Suprapubic skin (tissue), 4 donors: ENCODE results near the gene PAK5. TPM values are rescaled to one million over a fixed set of nuclear protein-coding genes. Genes with fewer than 3 reads are reported as not detected.

Source experiments
- DNase-seq, 2 donors: peaks; one replicate each; pipeline ENCODE4 v3.0.0-alpha.2; 2019; ENCODE audit warnings: low spot score in 2 of 2
- H3K27ac ChIP-seq: fragments of 200-600 bp; sonication (generic); one replicate; pipeline ENCODE4 v1.5.1; 2019
- H3K27me3 ChIP-seq: fragments of 200-600 bp; sonication (generic); one replicate; pipeline ENCODE4 v1.5.1; 2019
- H3K36me3 ChIP-seq: fragments of 200-600 bp; sonication (generic); one replicate; pipeline ENCODE4 v1.5.1; 2019
- H3K4me1 ChIP-seq: fragments of 200-600 bp; sonication (generic); one replicate; pipeline ENCODE4 v1.5.1; 2019
- H3K4me3 ChIP-seq: fragments of 200-600 bp; sonication (generic); one replicate; pipeline ENCODE4 v1.5.1; 2019; ENCODE audit warnings: mild to moderate bottlenecking
- H3K9me3 ChIP-seq: fragments of 200-600 bp; sonication (generic); one replicate; pipeline ENCODE4 v1.5.1; 2019
- EP300 ChIP-seq: sonication (generic); formaldehyde crosslinking; IDR thresholded peaks from one replicate; pipeline ENCODE4 v1.6.1; 2017; ENCODE audit warnings: antibody characterized with exemption
- POLR2A ChIP-seq, 2 donors: fragments of 450-650 bp; IDR thresholded peaks; one replicate each; pipeline ENCODE4 v1.6.1; 2017; ENCODE audit warnings: antibody characterized with exemption in 2 of 2, mild to moderate bottlenecking in 2 of 2, moderate library complexity in 2 of 2
- POLR2AphosphoS5 ChIP-seq, 3 donors: sonication (generic); formaldehyde crosslinking; IDR thresholded peaks; one replicate each; pipeline ENCODE4 v1.6.1; 2017; ENCODE audit warnings: antibody characterized with exemption in 3 of 3
- WGBS: methylation state at CpG from one replicate; pipeline ENCODE4 v1.1.5; 2018; 5-methylcytosine and 5-hydroxymethylcytosine counted together
- total RNA-seq, 4 donors: library from RNA; depleted of rRNA; stranded (reverse); fragments of >200 nt; gene quantifications; one replicate each; pipeline ENCODE4 v1.1.0, GENCODE V29; 2016
- TF ChIP-seq, protein P1 (sequence below), 2 donors: fragments of 200-600 bp in 1 of 2; fragments of 450-650 bp in 1 of 2; sonication (generic) in 1 of 2; IDR thresholded peaks; one replicate each; pipeline ENCODE4 v1.5.1; 2016 to 2019; ENCODE audit warnings: antibody characterized with exemption in 2 of 2, mild to moderate bottlenecking in 1 of 2, moderate library complexity in 1 of 2

The PAK5 gene
- total RNA-seq, 4 donors from 2014 or later = 0.10 to 0.56 (median 0.21) TPM; not detected in 1

DNA sequence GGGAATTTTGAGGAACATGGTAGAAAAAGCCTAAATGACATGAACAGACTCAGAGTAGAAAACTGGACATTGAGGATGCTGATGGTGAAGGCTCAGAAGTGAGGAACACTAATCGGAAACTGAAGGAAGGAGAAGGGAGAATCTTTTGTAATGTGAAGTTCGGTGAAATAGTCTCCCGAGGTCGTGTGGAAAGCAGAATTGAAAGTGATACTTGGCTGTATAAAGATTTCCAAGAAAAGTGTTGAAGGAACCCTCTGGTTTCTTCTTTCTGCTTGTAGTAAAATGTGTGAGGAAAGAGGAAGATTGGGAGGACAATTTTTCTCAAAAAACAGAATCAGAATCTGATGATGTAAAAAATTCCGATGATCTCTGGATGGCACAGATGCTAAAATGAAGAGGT lies 209.0 kb downstream of the PAK5 start:
- H3K27ac ChIP-seq = no peak overlapping the region
- 77% methylated on average over 5 of the region's 5 CpGs for WGBS
- no peaks in the 10 kb centered on the region for H3K9me3 ChIP-seq
- no peak for TF ChIP-seq POLR2A (IDR thresholded peaks at IDR 0.05)
- no peaks in the 10 kb centered on the region for H3K36me3 ChIP-seq
- H3K4me1 ChIP-seq = peaks cover 3% of the 10 kb centered on the region
- no peaks in the 10 kb centered on the region for H3K27me3 ChIP-seq
- DNase-seq = no peak
- H3K4me3 ChIP-seq = no peak overlapping the region

DNA sequence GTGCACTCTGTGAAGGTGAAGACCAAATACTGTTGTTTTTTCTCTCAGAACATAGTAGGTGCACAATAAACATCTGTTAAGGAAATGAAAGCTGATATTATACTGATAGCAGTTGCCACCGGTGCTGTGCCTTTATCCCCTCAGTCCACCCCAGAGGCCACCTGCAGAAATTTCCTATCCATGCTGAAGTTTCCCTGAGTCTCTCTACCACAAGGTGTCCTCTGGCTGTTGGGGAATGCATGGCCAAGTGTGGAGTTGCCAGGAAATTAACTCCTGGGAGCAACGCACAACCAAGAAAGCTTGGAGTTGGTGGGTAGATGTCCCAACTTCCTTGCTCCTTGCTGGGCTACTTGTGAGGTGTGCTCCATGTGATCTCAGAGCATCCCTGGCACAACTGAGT lies 210.3 kb downstream of the PAK5 start:
- H3K36me3 ChIP-seq = no peaks in the 10 kb centered on the region
- no peak overlapping the region for H3K4me3 ChIP-seq
- 86% methylated on average over 2 of the region's 2 CpGs for WGBS
- H3K27ac ChIP-seq = no peak overlapping the region
- TF ChIP-seq, protein P1, sequence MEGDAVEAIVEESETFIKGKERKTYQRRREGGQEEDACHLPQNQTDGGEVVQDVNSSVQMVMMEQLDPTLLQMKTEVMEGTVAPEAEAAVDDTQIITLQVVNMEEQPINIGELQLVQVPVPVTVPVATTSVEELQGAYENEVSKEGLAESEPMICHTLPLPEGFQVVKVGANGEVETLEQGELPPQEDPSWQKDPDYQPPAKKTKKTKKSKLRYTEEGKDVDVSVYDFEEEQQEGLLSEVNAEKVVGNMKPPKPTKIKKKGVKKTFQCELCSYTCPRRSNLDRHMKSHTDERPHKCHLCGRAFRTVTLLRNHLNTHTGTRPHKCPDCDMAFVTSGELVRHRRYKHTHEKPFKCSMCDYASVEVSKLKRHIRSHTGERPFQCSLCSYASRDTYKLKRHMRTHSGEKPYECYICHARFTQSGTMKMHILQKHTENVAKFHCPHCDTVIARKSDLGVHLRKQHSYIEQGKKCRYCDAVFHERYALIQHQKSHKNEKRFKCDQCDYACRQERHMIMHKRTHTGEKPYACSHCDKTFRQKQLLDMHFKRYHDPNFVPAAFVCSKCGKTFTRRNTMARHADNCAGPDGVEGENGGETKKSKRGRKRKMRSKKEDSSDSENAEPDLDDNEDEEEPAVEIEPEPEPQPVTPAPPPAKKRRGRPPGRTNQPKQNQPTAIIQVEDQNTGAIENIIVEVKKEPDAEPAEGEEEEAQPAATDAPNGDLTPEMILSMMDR (IDR thresholded peaks at IDR 0.05) = no peak
- TF ChIP-seq POLR2A (IDR thresholded peaks at IDR 0.05) = no peak
- TF ChIP-seq POLR2AphosphoS5 (IDR thresholded peaks at IDR 0.05) = no peak
- TF ChIP-seq EP300 = no peak
- H3K27me3 ChIP-seq = no peaks in the 10 kb centered on the region
- DNase-seq = no peak
- no peaks in the 10 kb centered on the region for H3K9me3 ChIP-seq
- H3K4me1 ChIP-seq = peaks cover 3% of the 10 kb centered on the region

GRCh38 chr20:9628141-9628540 lies 210.7 kb downstream of the PAK5 start:
- TF ChIP-seq, protein P1 (IDR thresholded peaks at IDR 0.05) = no peak
- TF ChIP-seq EP300 (no peak), POLR2A (IDR thresholded peaks at IDR 0.05) (no peak), POLR2AphosphoS5 (IDR thresholded peaks at IDR 0.05) (no peak)
- no peak overlapping the region for H3K4me3 ChIP-seq

DNA sequence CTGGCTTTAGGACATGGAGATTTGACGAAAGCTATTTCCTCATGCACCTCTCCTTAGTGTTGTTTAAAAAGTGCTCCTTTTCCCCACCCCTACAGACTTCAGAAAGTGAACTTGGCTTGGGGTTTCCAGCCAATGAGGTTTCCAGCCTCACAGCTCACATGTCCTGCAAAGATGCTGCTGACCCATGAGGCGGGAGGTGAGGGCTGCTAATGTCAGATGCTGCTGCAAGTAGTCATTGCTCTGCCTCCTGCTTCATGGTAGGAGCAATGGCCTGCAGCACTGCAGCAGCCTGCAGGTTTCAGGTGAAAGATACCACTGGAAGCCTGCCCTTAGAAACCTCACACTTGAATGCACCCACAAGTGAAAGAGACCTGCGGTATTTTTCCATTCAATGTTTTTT lies 211.7 kb downstream of the PAK5 start:
- TF ChIP-seq, protein P1 (IDR thresholded peaks at IDR 0.05) = no peak
- Histone ChIP-seq H3K9me3 (no peaks in the 10 kb centered on the region), H3K27ac (no peak overlapping the region), H3K4me3 (no peak overlapping the region), H3K4me1 (peaks cover 3% of the 10 kb centered on the region), H3K27me3 (no peaks in the 10 kb centered on the region), H3K36me3 (no peaks in the 10 kb centered on the region)
- DNase-seq = no peak
- WGBS = 74% methylated on average over 3 of the region's 3 CpGs

More at GRCh38 chr20:9628141-9628540, 210.7 kb downstream of the PAK5 start:
- Histone ChIP-seq H3K27me3 (no peaks in the 10 kb centered on the region), H3K36me3 (no peaks in the 10 kb centered on the region), H3K27ac (no peak overlapping the region), H3K9me3 (no peaks in the 10 kb centered on the region), H3K4me1 (peaks cover 3% of the 10 kb centered on the region)
- no peak for DNase-seq

DNA sequence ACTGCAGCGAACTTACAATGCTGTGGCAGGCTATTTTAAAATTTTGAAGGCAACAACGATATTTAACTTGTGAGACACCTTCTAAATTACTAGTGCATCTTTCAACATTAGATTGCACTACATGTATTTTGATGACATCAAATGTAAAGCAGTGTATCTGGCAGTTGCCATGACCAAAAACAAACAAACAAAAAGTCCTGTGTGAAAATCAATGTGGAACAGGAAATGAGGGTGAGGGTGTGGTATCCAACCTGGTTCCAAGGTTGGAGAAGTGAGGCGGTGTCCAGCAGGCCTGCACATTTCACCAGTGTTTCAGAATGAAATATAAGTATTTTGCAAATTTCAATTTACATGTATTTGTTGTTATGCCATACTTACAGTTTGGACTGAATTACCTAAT lies 212.5 kb downstream of the PAK5 start:
- Histone ChIP-seq H3K4me1 (peaks cover 3% of the 10 kb centered on the region), H3K36me3 (no peaks in the 10 kb centered on the region), H3K9me3 (no peaks in the 10 kb centered on the region), H3K27me3 (no peaks in the 10 kb centered on the region), H3K4me3 (no peak overlapping the region), H3K27ac (no peak overlapping the region)
- no peak for TF ChIP-seq POLR2A (IDR thresholded peaks at IDR 0.05)
- TF ChIP-seq POLR2AphosphoS5 (IDR thresholded peaks at IDR 0.05) = no peak
- TF ChIP-seq, protein P1 (IDR thresholded peaks at IDR 0.05) = no peak
- no peak for TF ChIP-seq EP300
- 43% methylated on average over 3 of the region's 3 CpGs for WGBS
- no peak for DNase-seq

DNA sequence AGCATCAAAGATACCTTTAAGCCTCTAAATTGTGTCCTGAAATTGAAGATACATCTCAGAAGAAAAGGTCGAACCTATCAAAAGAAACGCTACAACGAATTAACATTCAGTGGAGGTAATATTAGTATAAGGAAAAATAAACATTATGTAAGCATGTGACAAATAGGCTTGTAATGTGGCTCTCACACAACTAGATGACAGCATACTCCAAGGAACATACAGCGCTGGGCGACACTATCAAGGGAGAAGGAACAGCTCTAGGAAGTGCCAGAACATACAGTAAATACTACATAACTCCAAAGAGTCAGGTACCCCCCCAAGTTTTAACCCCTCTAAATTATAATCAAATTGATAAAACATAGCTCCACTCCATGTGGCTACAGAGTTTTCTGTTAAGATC lies 220.9 kb downstream of the PAK5 start:
- no peaks in the 10 kb centered on the region for H3K27me3 ChIP-seq
- peaks cover 6% of the 10 kb centered on the region for H3K4me1 ChIP-seq
- no peak overlapping the region for H3K4me3 ChIP-seq
- no peaks in the 10 kb centered on the region for H3K9me3 ChIP-seq
- WGBS = 55% methylated on average over 5 of the region's 5 CpGs
- no peak overlapping the region for H3K27ac ChIP-seq
- no peak for TF ChIP-seq POLR2A (IDR thresholded peaks at IDR 0.05)
- TF ChIP-seq, protein P1 (IDR thresholded peaks at IDR 0.05) = peak in 1 of 2 donors; percentile 32
- no peak for TF ChIP-seq POLR2AphosphoS5 (IDR thresholded peaks at IDR 0.05)
- no peak for DNase-seq
- H3K36me3 ChIP-seq = no peaks in the 10 kb centered on the region
